ENCODE results near the gene RAP2A. TPM values are rescaled to one million over a fixed set of nuclear protein-coding genes. Genes with fewer than 3 reads are reported as not detected.

Gene RAP2A
- total RNA-seq, 4 donors from 2014 or later: 15.8 to 26.9 (median 18.2) TPM

GRCh38 chr13:97432917-97433726, 847 bp upstream of the RAP2A start:
- Histone ChIP-seq H3K4me3 (replicated peaks in 1 of 3) (peak overlapping the region; percentile 61 to 72 (median 71)), H3K9me3 (no peaks in the 10 kb centered on the region), H3K4me1 (peaks cover 0 to 8% of the 10 kb centered on the region in 2 donors), H3K27ac (peak overlapping the region; percentile 95 to 100 (median 99)), H3K36me3 (no peaks in the 10 kb centered on the region), H3K27me3 (no peaks in the 10 kb centered on the region)
- TF ChIP-seq, protein P1, sequence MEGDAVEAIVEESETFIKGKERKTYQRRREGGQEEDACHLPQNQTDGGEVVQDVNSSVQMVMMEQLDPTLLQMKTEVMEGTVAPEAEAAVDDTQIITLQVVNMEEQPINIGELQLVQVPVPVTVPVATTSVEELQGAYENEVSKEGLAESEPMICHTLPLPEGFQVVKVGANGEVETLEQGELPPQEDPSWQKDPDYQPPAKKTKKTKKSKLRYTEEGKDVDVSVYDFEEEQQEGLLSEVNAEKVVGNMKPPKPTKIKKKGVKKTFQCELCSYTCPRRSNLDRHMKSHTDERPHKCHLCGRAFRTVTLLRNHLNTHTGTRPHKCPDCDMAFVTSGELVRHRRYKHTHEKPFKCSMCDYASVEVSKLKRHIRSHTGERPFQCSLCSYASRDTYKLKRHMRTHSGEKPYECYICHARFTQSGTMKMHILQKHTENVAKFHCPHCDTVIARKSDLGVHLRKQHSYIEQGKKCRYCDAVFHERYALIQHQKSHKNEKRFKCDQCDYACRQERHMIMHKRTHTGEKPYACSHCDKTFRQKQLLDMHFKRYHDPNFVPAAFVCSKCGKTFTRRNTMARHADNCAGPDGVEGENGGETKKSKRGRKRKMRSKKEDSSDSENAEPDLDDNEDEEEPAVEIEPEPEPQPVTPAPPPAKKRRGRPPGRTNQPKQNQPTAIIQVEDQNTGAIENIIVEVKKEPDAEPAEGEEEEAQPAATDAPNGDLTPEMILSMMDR (IDR thresholded peaks at IDR 0.05): peak in 1 of 6 experiments; percentile 14
- peak; percentile 10 to 60 for TF ChIP-seq POLR2A (IDR thresholded peaks at IDR 0.05)
- intact Hi-C loops (cut with DNase I): loop anchor here (10.0 kb wide), 1 partner anchor 1772 kb away; the partner anchor contains the start of gene UBAC2
- peak; percentile 99 for DNase-seq
- WGBS, 2 donors: 0% methylated on average over 32 to 34 of the region's 50 CpGs

- Histone ChIP-seq H3K27me3 (no peaks in the 10 kb centered on the region), H3K4me3 (replicated peaks in 1 of 3) (peak overlapping the region; percentile 43 to 56 (median 48)), H3K9me3 (no peaks in the 10 kb centered on the region), H3K4me1 (peaks cover 0 to 8% of the 10 kb centered on the region in 2 donors), H3K27ac (peak overlapping the region; percentile 13 to 80 (median 72)), H3K36me3 (no peaks in the 10 kb centered on the region)
- TF ChIP-seq POLR2A (IDR thresholded peaks at IDR 0.05): no peak
- TF ChIP-seq, protein P1 (IDR thresholded peaks at IDR 0.05): no peak
- 1 to 2% methylated on average over 4 to 25 of the region's 60 CpGs for WGBS, 2 donors
- intact Hi-C loops (cut with DNase I): loop anchor here (10.0 kb wide), 1 partner anchor 1770 kb away; the partner anchor contains the start of gene UBAC2
- DNase-seq: peak; percentile 39 to 52
These were observed 630 bp downstream of the RAP2A start for GRCh38 chr13:97434397-97435201.

DNA sequence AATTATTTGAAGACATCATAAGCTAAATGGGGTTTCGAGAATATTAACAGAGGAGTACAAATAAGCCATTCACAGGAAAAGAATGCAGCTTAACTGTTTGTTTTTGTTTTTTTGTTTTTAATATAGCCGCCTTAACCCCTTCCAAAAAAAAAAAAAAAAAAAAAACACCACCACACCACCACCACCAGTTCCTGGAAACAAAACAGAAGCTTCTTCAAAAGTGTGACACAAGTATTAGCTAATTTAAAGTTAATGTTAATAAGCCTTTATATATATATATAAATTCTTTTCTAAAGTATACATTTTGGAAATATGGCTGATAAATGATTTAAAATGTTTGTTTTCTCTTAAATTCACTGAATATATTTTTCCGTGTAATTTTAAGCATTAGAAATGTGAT, 1.4 kb downstream of the RAP2A start:
- no peak for TF ChIP-seq POLR2A (IDR thresholded peaks at IDR 0.05)
- TF ChIP-seq, protein P1 (IDR thresholded peaks at IDR 0.05): no peak
- intact Hi-C loops (cut with DNase I): loop anchor here (10.0 kb wide), 1 partner anchor 1769 kb away; the partner anchor contains the start of gene UBAC2
- Histone ChIP-seq H3K4me1 (peaks cover 0 to 8% of the 10 kb centered on the region in 2 donors), H3K9me3 (no peaks in the 10 kb centered on the region), H3K4me3 (replicated peaks in 1 of 3) (peak overlapping the region in 2 of 3 donors; percentile 48 to 56), H3K36me3 (no peaks in the 10 kb centered on the region), H3K27ac (no peak overlapping the region), H3K27me3 (no peaks in the 10 kb centered on the region)
- DNase-seq: no peak
- 35 to 39% methylated on average over 3 of the region's 3 CpGs for WGBS, 2 donors

DNA sequence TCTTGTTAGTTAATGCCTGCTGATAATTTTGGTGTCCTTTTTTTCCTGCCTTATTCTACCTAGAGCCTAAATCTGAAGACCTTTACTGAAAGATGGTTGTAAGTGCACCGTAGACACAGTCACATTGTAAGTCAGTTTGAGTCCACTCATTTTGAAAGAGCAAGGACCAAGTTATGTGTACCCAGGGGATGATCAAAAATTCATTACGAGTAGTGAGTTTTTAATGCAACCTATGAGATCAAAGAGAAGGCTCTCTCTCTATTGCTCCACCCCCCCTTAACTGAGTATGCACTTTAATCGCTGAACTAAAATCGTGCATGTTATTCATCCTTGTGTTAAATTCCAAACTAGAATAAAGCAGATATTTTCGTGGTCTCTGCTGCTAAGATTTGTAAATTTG, 1.8 kb downstream of the RAP2A start:
- no peak overlapping the region for H3K27ac ChIP-seq
- intact Hi-C loops (cut with DNase I): loop anchor here (10.0 kb wide), 1 partner anchor 1769 kb away; the partner anchor contains the start of gene UBAC2
- H3K36me3 ChIP-seq: no peaks in the 10 kb centered on the region
- peak overlapping the region in 1 of 3 donors; percentile 48 for H3K4me3 ChIP-seq (replicated peaks in 1 of 3)
- WGBS, 2 donors: 32 to 39% methylated on average over 5 of the region's 5 CpGs
- TF ChIP-seq, protein P1 (IDR thresholded peaks at IDR 0.05): no peak
- no peak for TF ChIP-seq POLR2A (IDR thresholded peaks at IDR 0.05)
- no peaks in the 10 kb centered on the region for H3K27me3 ChIP-seq
- H3K4me1 ChIP-seq: peaks cover 0 to 8% of the 10 kb centered on the region in 2 donors
- no peaks in the 10 kb centered on the region for H3K9me3 ChIP-seq
- no peak for DNase-seq
